ENCODE data around the gene RPS26. TPM values are rescaled to one million over a fixed set of nuclear protein-coding genes. Genes with fewer than 3 reads are reported as not detected.
A peak's percentile ranks its signal among the peaks of the same experiment; 100 is the strongest.

The RPS26 gene
- total RNA-seq, 2 experiments from 2014 or later = 29.7 to 29.8 TPM

- peaks cover 26% of the 10 kb centered on the region for H3K4me1 Mint-ChIP-seq (ENCODE audit: low read depth)
- no peak for TF ChIP-seq CTCF (IDR thresholded peaks at IDR 0.05)
- ATAC-seq = no peak
- ChIA-PET POLR2A (interaction anchor here (0.6 to 2.3 kb wide), 5 partner anchors 12 to 48 kb away, joined by 4 to 15 read pairs (median 8); partner anchors contain the start of gene RAB5B), CTCF (interaction anchor here (0.9 to 2.7 kb wide), 6 partner anchors 8 to 63 kb away, joined by 3 to 22 read pairs (median 4); partner anchors contain the start of gene SUOX)
- no peak for DNase-seq
- peak overlapping the region; percentile 87 for H3K4me3 Mint-ChIP-seq
- intact Hi-C loops (cut with micrococcal nuclease) = no loop called here
- H3K36me3 Mint-ChIP-seq (ENCODE audit: low read depth) = peaks cover 24% of the 10 kb centered on the region
- no peaks in the 10 kb centered on the region for H3K27me3 Mint-ChIP-seq
- H3K27ac Mint-ChIP-seq = peak overlapping the region; percentile 89
- H3K9me3 Mint-ChIP-seq = no peaks in the 10 kb centered on the region
These were observed 19.7 kb upstream of the RPS26 start for GRCh38 chr12:56021889-56022497.

GRCh38 chr12:56028511-56029165, 13.1 kb upstream of the RPS26 start:
- H3K27ac Mint-ChIP-seq = peak overlapping the region; percentile 69
- ChIA-PET CTCF (interaction anchor here (0.9 to 4.2 kb wide), 18 partner anchors 10 to 290 kb away, joined by 3 to 88 read pairs (median 10); partner anchors contain the start of genes IKZF4, PA2G4, RAB5B and SUOX), POLR2A (no interaction called here)
- DNase-seq = no peak
- H3K36me3 Mint-ChIP-seq (ENCODE audit: low read depth) = peaks cover 64% of the 10 kb centered on the region
- intact Hi-C loops (cut with micrococcal nuclease) = loop anchor here (2.0 kb wide), 1 partner anchor 32 kb away; the partner anchor contains the start of gene SUOX
- no peak for ATAC-seq
- no peak overlapping the region for H3K4me3 Mint-ChIP-seq
- TF ChIP-seq CTCF (IDR thresholded peaks at IDR 0.05) = no peak
- H3K9me3 Mint-ChIP-seq = no peaks in the 10 kb centered on the region
- H3K4me1 Mint-ChIP-seq (ENCODE audit: low read depth) = peaks cover 40% of the 10 kb centered on the region
- no peaks in the 10 kb centered on the region for H3K27me3 Mint-ChIP-seq

GRCh38 chr12:56029166-56029519, 12.6 kb upstream of the RPS26 start:
- Mint-ChIP-seq H3K36me3 (ENCODE audit: low read depth) (peaks cover 63% of the 10 kb centered on the region), H3K27me3 (no peaks in the 10 kb centered on the region), H3K27ac (peak overlapping the region; percentile 69), H3K4me3 (no peak overlapping the region), H3K9me3 (no peaks in the 10 kb centered on the region), H3K4me1 (ENCODE audit: low read depth) (peaks cover 41% of the 10 kb centered on the region)
- no peak for ATAC-seq
- TF ChIP-seq CTCF (IDR thresholded peaks at IDR 0.05) = no peak
- POLR2A ChIA-PET = interaction anchor here (1.4 kb wide), 1 partner anchor 55 kb away, joined by 4 read pairs; the partner anchor contains the start of gene RAB5B
- CTCF ChIA-PET = interaction anchor here (0.7 to 4.2 kb wide), 26 partner anchors 10 to 295 kb away, joined by 3 to 88 read pairs (median 10); partner anchors contain the start of genes IKZF4, PA2G4, RAB5B and SUOX
- intact Hi-C loops (cut with micrococcal nuclease) = loop anchor here (2.0 kb wide), 1 partner anchor 32 kb away; the partner anchor contains the start of gene SUOX
- no peak for DNase-seq

GRCh38 chr12:56029666-56030293, 11.9 kb upstream of the RPS26 start:
- Mint-ChIP-seq H3K36me3 (ENCODE audit: low read depth) (peaks cover 67% of the 10 kb centered on the region), H3K9me3 (no peaks in the 10 kb centered on the region), H3K4me1 (ENCODE audit: low read depth) (peaks cover 47% of the 10 kb centered on the region), H3K4me3 (no peak overlapping the region), H3K27ac (peak overlapping the region; percentile 80), H3K27me3 (no peaks in the 10 kb centered on the region)
- peak; percentile 69 for TF ChIP-seq CTCF (IDR thresholded peaks at IDR 0.05)
- CTCF ChIA-PET = interaction anchor here (0.7 to 4.2 kb wide), 26 partner anchors 10 to 296 kb away, joined by 3 to 88 read pairs (median 10); partner anchors contain the start of genes IKZF4, PA2G4, RAB5B and SUOX
- DNase-seq (peak; percentile 51), ATAC-seq (peak; percentile 34)
- intact Hi-C loops (cut with micrococcal nuclease) = loop anchor here (2.0 kb wide), 1 partner anchor 33 kb away; the partner anchor contains the start of gene SUOX
- POLR2A ChIA-PET = interaction anchor here (0.8 to 1.4 kb wide), 2 partner anchors 55 to 300 kb away, joined by 3 to 4 read pairs; partner anchors contain the start of gene RAB5B
